HepG2 (cell line): ENCODE measurements around the gene LDLR. TPM values are rescaled to one million over a fixed set of nuclear protein-coding genes. Genes with fewer than 3 reads are reported as not detected.

ENCODE experiments used
- ARID5B ChIP-seq: IDR thresholded peaks from 2 replicates; pipeline ENCODE4 v1.4.0; 2020; ENCODE audit warnings: mild to moderate bottlenecking, missing genetic modification reagents
- BCL3 ChIP-seq: sonication (generic); formaldehyde crosslinking; IDR thresholded peaks from 2 replicates; pipeline ENCODE4 v1.5.1; 2020; ENCODE audit warnings: mild to moderate bottlenecking, missing genetic modification reagents, moderate library complexity
- ERF ChIP-seq: IDR thresholded peaks from 2 replicates; pipeline ENCODE4 v1.6.1; 2018; ENCODE audit warnings: missing biosample characterization, missing genetic modification reagents
- HOMEZ ChIP-seq: IDR thresholded peaks from 2 replicates; pipeline ENCODE4 v1.6.1; 2016; ENCODE audit warnings: low read depth
- MIXL1 ChIP-seq: IDR thresholded peaks from 2 replicates; pipeline ENCODE4 v1.6.1; 2016
- MNT ChIP-seq: fragments of 450-650 bp; IDR thresholded peaks from 2 replicates; pipeline ENCODE4 v1.6.1; 2016
- MYC ChIP-seq: sonication (generic); formaldehyde crosslinking; IDR thresholded peaks from 2 replicates; pipeline ENCODE4 v1.9.0; 2021; ENCODE audit warnings: missing genetic modification reagents, borderline replicate concordance
- NR2F1 ChIP-seq, 2 experiments: fragments of 450-650 bp in 1 of 2; formaldehyde crosslinking in 1 of 2; IDR thresholded peaks; 2 replicates each; pipeline versions ENCODE4 v1.5.0 to v1.6.1; 2016 to 2020; ENCODE audit warnings: mild to moderate bottlenecking in 1 of 2, missing compliant biosample characterization in 1 of 2, missing genetic modification reagents in 1 of 2, moderate library complexity in 1 of 2
- NR2F6 ChIP-seq, 2 experiments: IDR thresholded peaks; 2 replicates each; pipeline ENCODE4 v1.6.1; 2016; ENCODE audit warnings: antibody characterized with exemption in 1 of 2, mild to moderate bottlenecking in 1 of 2
- RARA ChIP-seq: IDR thresholded peaks from 2 replicates; pipeline ENCODE4 v1.6.1; 2016; ENCODE audit warnings: missing genetic modification reagents, missing compliant biosample characterization
- RXRB ChIP-seq: IDR thresholded peaks from 2 replicates; pipeline ENCODE4 v1.6.1; 2016; ENCODE audit warnings: borderline replicate concordance, missing genetic modification reagents, missing compliant biosample characterization
- SP5 ChIP-seq: IDR thresholded peaks from 2 replicates; pipeline ENCODE4 v1.6.1; 2016; ENCODE audit warnings: low read depth, borderline replicate concordance
- ZBTB7B ChIP-seq: sonication (generic); formaldehyde crosslinking; IDR thresholded peaks from 2 replicates; pipeline ENCODE4 v1.4.0; 2020; ENCODE audit warnings: missing genetic modification reagents
- ZHX2 ChIP-seq, 2 experiments: sonication (generic) in 1 of 2; formaldehyde crosslinking in 1 of 2; IDR thresholded peaks; 2 replicates each; pipeline versions ENCODE4 v1.6.1 to v1.9.0; 2014 to 2022; ENCODE audit warnings: antibody characterized with exemption in 1 of 2, borderline replicate concordance in 1 of 2, inconsistent platforms in 1 of 2, low read depth in 1 of 2, missing genetic modification reagents in 1 of 2
- ZNF260 ChIP-seq: sonication (generic); formaldehyde crosslinking; IDR thresholded peaks from 2 replicates; pipeline ENCODE4 v1.4.0; 2020; ENCODE audit warnings: missing genetic modification reagents, low read depth, mild to moderate bottlenecking, borderline replicate concordance
- polyA plus RNA-seq, 8 experiments: library from polyadenylated mRNA; depleted of rRNA in 3 of 8; stranded (reverse) in 7 of 8; unstranded in 1 of 8; fragments of >200 nt; fragmentation: Illumina TruSeq in 4 of 8; extraction: Trizol in 4 of 8; gene quantifications; 2 replicates each; pipeline versions ENCODE4 v1.2.1 to v1.2.3, GENCODE V29; 2011 to 2016; ENCODE audit warnings: low read depth in 4 of 8, missing spikeins in 1 of 8, mixed read lengths in 1 of 8; ENCODE audit not compliant: insufficient read depth in 1 of 8
- total RNA-seq, 5 experiments: library from RNA; depleted of rRNA; stranded (reverse); fragments of >200 nt; fragmentation: Illumina TruSeq; extraction: Trizol; gene quantifications; 2 replicates each; pipeline ENCODE4 v1.2.3, GENCODE V29; 2016; ENCODE audit warnings: low read depth in 1 of 5

The LDLR gene
- total and polyA plus RNA-seq, 2 of the 13 experiments (the other 11 are each of a cell fraction or from before 2014, with no cell fraction given): 51.6 to 92.5 TPM

- TF ChIP-seq BCL3 (CRISPR knock-in tag) (no peak), ERF (peak; percentile 57; the same call in 1 of the 2 replicates), ZNF260 (CRISPR knock-in tag) (no peak), HOMEZ (CRISPR knock-in tag) (no peak), NR2F6 (IDR thresholded peaks at IDR 0.05) (no peak), NR2F6 (CRISPR knock-in tag; IDR thresholded peaks at IDR 0.05) (peak; percentile 55; the same call in 1 of the 2 replicates), MYC (CRISPR knock-in tag) (no peak), RARA (CRISPR knock-in tag) (peak; percentile 76), ARID5B (peak; percentile 69), MIXL1 (CRISPR knock-in tag) (0 out of 2 replicates have a peak, but pooled peaks have one; percentile 13), MNT (no peak), ZHX2 (IDR thresholded peaks at IDR 0.05; ENCODE audit: low read depth) (0 out of 2 replicates have a peak, but pooled peaks have one; percentile 38), ZHX2 (CRISPR knock-in tag; IDR thresholded peaks at IDR 0.05; ENCODE audit: borderline replicate concordance) (no peak), ZBTB7B (CRISPR knock-in tag) (peak; percentile 40; the same call in 1 of the 2 replicates), NR2F1 (CRISPR knock-in tag; IDR thresholded peaks at IDR 0.05) (0 out of 4 replicates have a peak, but pooled peaks of 1 of the 2 experiments have one; percentile 14), RXRB (CRISPR knock-in tag) (peak; percentile 54), SP5 (no peak)
Observed at GRCh38 chr19:11078893-11079292, 10.4 kb upstream of the LDLR start (continued).
